Neutrophil (primary cell): Measurements from ENCODE around the gene ATXN10.

Source experiments
- H3K27ac ChIP-seq: fragments of 200-600 bp; sonication (generic); 2 replicates; pipeline ENCODE4 v1.5.1; 2016; ENCODE audit warnings: mild to moderate bottlenecking, moderate library complexity
- H3K27me3 ChIP-seq: fragments of 200-600 bp; sonication (generic); 2 replicates; pipeline ENCODE4 v1.6.0; 2016; ENCODE audit warnings: mild to moderate bottlenecking
- H3K36me3 ChIP-seq: fragments of 200-600 bp; sonication (generic); 2 replicates; pipeline ENCODE4 v1.5.1; 2017
- H3K4me1 ChIP-seq, 2 experiments: fragments of 200-600 bp in 1 of 2; sonication (generic) in 1 of 2; 1 replicate in 1 of 2; 2 replicates in 1 of 2; pipeline versions ENCODE4 v1.5.1 to v1.6.1; 2013 to 2016; ENCODE audit warnings: low read depth in 1 of 2, low read length in 1 of 2, mild to moderate bottlenecking in 1 of 2, moderate library complexity in 1 of 2; ENCODE audit not compliant: control insufficient read depth in 1 of 2, insufficient read depth in 1 of 2
- H3K4me3 ChIP-seq, 2 experiments: fragments of 200-600 bp in 1 of 2; sonication (generic) in 1 of 2; 1 replicate in 1 of 2; 2 replicates in 1 of 2; pipeline ENCODE4 v1.5.1; 2013 to 2016; ENCODE audit warnings: low read depth in 1 of 2, low read length in 1 of 2, mild to moderate bottlenecking in 1 of 2, moderate library complexity in 1 of 2
- H3K9me3 ChIP-seq: fragments of 200-600 bp; sonication (generic); 2 replicates; pipeline ENCODE4 v1.5.1; 2016
- CTCF ChIP-seq: fragments of 200-600 bp; sonication (generic); IDR thresholded peaks from 2 replicates; pipeline ENCODE4 v1.5.1; 2016; ENCODE audit warnings: antibody characterized with exemption

The ATXN10 gene

GRCh38 chr22:45640291-45640940 is 31.2 kb upstream of the ATXN10 start:
- no peak overlapping the region for H3K27ac ChIP-seq
- H3K27me3 ChIP-seq = peaks cover 78% of the 10 kb centered on the region
- TF ChIP-seq CTCF = no peak
- no peaks in the 10 kb centered on the region for H3K36me3 ChIP-seq
- H3K9me3 ChIP-seq = no peaks in the 10 kb centered on the region
- H3K4me3 ChIP-seq = no peak overlapping the region
- peaks cover 16% of the 10 kb centered on the region in 2 experiments for H3K4me1 ChIP-seq

- Histone ChIP-seq H3K9me3 (no peaks in the 10 kb centered on the region), H3K4me3 (no peak overlapping the region), H3K4me1 (peaks cover 16 to 21% of the 10 kb centered on the region in 2 experiments), H3K27me3 (peaks cover 79% of the 10 kb centered on the region), H3K36me3 (no peaks in the 10 kb centered on the region), H3K27ac (no peak overlapping the region)
- no peak for TF ChIP-seq CTCF
These were observed 30.6 kb upstream of the ATXN10 start for GRCh38 chr22:45640941-45641621.

GRCh38 chr22:45642986-45643385 is 28.6 kb upstream of the ATXN10 start:
- no peaks in the 10 kb centered on the region for H3K36me3 ChIP-seq
- H3K9me3 ChIP-seq = no peaks in the 10 kb centered on the region
- no peak overlapping the region for H3K27ac ChIP-seq
- H3K4me1 ChIP-seq = peaks cover 16 to 21% of the 10 kb centered on the region in 2 experiments
- TF ChIP-seq CTCF = no peak
- peaks cover 92% of the 10 kb centered on the region for H3K27me3 ChIP-seq
- H3K4me3 ChIP-seq = no peak overlapping the region

DNA sequence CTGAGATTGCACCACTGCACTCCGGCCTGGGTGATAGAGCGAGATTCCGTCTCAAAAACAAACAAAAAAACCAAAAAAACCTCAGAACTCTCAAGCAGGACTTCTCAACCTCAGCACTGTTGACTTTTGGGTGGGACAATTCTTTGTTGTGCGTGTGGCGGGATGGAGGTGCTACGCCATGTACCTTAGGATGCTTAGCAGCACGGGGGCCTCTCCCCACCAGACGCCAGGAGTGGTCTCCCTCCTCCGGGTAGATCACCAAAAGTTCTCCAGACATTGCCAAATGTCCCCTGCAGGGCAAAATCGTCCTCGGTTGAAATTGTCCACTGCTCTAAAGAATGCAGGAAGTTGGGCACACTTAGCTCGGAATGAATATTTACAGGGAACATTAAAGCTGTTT is 26.9 kb upstream of the ATXN10 start:
- H3K27ac ChIP-seq = no peak overlapping the region
- peaks cover 3 to 8% of the 10 kb centered on the region in 2 experiments for H3K4me1 ChIP-seq
- no peaks in the 10 kb centered on the region for H3K36me3 ChIP-seq
- TF ChIP-seq CTCF = no peak
- no peaks in the 10 kb centered on the region for H3K9me3 ChIP-seq
- peaks cover 93% of the 10 kb centered on the region for H3K27me3 ChIP-seq
- no peak overlapping the region for H3K4me3 ChIP-seq

GRCh38 chr22:45645150-45645525 is 26.5 kb upstream of the ATXN10 start:
- Histone ChIP-seq H3K27ac (no peak overlapping the region), H3K4me3 (no peak overlapping the region), H3K27me3 (peaks cover 89% of the 10 kb centered on the region), H3K4me1 (peaks cover 0 to 5% of the 10 kb centered on the region in 2 experiments), H3K36me3 (no peaks in the 10 kb centered on the region), H3K9me3 (no peaks in the 10 kb centered on the region)
- no peak for TF ChIP-seq CTCF
